Ecto neural progenitor cell (in vitro differentiated cells): ENCODE measurements around the gene SKIC8.

Experiments used
- DNase-seq: peaks from one replicate; pipeline ENCODE4 v3.0.0-alpha.2; 2018; ENCODE audit warnings: low spot score

SKIC8 gene

DNA sequence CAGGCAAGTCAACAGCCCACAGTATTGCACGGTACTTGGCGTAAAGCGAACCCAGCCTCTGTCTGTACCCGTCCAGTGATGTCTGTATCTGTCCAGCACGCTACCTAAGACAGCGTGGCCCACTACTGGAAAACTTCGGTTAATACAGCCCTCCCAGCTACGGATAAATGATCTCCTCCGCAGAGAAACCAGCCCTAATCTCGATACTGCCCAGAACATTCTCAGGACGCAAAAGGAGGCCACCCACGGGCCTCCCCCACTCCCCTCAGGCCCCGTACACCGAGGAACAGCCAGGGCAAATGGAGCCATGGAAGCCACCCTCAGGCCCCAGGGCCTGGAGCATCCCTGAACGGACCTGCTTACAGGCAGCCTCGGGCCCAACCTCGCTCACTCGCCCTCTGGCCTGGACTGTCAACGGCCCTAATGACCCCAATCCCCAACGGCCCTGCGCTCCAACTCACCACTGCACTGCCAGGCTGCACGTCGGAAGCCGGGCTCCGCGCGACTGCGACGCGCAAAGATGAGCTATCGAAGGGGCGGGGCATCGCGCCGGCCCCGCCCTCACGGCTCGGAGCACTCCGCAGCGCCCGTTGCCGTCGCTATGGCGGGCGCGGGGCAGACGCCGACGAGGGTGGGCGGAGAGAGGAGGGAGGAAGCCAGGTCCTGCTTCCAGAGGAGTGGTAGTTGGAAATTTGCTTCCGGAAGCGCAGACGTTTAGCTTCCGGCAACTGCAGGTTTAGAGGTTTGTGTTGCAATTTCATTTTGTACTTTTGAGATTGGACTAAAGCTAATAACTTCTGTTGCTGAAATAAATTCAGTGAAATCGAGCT lies at the start of gene SKIC8:
SKIC8 (minus strand) TSS at position 509 of the 830 bp plus-strand sequence. CDS start 3,923 bp downstream, outside the sequence.
- peak; percentile 94 for DNase-seq

DNA sequence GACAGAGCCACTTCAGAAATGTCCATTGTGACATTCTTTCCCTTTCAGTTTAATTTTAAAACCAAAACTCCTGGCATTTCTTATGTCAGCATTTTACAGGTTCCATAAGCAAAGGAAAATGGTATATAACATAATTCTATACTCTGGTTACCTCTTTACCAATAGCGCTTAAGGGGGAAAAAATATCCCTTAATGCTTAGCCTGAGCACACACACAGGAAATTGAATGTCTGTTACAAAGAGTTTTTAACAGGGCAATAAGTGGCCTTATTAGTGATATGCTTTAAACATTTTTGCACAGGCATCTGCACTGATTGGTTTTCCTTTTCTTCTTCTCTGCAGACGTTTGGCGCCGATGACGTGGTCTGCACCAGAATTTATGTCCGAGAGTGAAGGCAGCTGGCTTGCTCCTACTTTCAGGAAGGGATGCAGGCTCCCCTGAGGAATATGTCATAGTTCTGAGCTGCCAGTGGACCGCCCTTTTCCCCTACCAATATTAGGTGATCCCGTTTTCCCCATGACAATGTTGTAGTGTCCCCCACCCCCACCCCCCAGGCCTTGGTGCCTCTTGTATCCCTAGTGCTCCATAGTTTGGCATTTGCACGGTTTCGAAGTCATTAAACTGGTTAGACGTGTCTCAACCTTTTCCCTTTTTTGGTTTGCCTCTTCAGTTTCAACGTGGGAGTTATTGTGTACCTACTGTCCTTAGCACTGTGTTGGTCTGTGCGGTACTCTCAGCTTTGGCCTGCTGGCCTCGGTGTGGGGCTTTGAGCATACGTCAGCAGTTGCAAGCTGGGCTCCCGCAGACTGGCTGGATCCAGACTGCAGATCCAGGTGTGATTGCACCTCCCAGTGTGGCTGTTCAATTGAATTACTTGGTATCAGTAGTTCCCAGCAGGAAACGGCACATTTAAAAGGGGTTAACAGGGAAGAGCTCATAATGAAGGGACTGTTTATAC lies 48.5 kb upstream of the SKIC8 start:
- no peak for DNase-seq

DNA sequence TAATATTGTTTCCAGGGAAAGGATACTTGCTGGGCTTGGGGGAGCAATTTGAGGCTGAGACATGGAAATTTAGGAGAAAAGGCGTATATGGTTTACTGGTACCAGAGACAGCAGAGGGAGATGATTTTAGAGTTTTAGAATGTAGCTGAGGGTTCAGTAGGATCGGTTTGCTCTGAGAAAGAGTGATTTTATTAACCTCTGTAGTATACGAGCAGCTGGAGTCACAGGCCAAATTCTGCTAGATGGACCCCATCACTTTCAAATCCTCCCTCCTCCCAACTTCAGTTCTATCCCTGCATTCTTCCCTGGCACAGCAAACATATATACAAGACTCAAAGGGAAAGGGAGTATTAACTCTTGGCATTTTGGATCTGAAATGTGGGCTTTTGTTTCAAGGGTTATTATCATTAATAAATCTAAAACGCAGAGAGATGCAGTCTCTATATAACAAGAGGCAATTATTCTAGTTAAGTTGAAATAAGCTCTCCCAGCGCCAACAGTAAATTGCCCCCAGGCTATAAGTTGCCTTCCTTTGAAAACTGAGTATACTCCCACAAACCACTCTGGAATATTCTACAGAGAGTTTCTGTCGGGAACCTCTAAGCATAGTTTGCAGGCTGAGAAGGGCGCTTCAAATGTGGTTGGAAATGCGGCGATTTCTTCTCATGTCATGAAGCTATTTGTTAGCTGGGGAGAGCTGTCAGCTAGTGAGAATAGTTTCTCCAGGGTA lies 46.2 kb upstream of the SKIC8 start:
- DNase-seq = no peak

DNA sequence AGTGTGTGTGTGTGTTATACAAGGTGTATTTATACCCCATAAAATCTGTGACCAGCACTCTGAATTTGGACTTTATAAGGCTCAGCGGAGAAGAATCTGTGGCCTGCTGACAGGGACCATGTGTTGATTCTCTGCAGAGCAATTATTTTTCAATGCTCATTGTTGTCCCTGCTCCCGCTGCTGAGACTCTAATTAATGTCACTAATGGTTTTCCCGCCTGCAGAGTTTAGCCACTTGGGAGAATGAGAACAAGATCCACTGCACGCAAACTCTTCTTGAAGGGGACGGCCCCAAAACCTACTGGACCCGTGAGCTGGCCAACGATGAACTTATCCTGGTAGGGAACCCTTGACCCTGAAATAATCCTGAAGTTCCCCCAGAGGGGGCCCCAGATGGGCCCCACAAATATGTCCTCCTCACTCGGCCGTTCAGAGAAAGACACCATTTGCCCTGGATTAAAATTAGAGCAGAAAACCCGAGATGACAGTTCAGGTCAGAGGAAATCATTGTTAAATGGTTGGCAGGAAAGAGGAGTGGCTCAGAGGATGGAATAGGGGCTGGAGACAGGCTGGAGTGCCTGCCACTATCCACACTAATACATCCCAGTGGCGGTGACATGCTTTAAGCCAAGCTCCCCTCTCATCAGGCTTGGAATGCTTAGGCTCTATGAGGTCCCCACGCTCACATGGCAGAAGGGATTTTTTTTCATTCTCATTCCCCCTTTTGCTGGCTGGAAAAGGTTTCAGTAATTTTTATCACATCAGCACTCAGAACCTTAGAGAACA lies 44.1 kb upstream of the SKIC8 start:
- no peak for DNase-seq

DNA sequence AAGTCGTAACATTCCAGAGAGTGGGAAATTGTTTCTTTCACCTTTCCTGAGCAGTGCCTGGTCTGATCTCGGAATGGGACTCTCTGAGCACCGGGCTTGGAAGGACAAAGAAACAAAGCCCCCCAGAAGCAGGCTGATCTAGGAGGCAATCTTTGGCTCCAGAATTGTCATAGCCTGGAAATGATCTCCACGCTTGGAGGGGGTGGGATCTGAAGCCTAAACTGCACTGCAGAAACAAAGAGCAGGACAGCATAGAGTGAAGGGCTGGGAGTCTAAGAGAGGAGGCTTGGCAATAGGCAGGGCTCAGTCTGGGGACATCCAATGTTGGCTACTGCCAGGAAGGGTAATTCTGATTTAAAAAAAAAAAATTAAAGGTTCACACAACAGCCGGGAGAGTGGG lies 42.6 kb upstream of the SKIC8 start:
- no peak for DNase-seq

DNA sequence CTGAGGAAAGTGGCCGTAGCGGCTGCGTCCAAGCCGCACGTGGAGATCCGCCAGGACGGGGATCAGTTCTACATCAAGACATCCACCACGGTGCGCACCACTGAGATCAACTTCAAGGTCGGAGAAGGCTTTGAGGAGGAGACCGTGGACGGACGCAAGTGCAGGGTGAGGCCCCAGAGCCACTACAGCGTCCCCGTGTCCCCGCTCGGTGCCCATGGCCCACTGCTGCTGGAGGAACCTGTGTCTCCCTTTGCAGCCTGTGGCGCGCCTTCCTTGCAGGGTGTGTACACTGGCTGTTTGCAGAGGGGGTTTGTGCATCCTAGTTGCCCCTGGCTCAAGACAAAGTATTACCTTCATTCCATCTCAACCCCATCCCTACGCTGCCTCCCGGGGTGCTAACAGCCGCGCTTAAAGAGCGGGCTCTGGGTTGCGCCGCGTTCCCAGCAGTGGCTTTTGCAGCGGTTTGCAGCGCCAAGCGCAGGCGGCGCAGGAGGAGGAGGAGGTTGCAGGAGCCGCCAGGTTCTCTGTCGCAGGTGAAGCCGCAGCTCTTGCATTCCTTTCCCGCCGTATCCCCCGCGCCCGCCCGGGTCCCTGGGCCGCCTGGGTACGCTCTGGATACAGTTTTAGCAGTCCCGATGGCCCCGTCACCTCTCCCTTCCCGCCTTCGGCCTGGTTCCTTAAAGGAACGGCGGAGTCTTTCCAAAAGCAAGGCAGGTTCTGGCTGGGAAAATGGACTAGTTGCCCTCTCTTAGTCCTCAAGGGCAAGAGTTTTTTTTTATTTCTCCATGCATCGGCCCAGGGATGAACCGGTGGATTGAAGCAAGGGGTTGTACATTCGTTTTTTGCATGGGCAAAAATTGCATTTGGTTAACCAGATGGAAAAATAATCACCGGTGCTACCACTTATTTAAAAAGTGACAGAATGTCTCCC lies 41.9 kb upstream of the SKIC8 start:
- peak; percentile 66 for DNase-seq

DNA sequence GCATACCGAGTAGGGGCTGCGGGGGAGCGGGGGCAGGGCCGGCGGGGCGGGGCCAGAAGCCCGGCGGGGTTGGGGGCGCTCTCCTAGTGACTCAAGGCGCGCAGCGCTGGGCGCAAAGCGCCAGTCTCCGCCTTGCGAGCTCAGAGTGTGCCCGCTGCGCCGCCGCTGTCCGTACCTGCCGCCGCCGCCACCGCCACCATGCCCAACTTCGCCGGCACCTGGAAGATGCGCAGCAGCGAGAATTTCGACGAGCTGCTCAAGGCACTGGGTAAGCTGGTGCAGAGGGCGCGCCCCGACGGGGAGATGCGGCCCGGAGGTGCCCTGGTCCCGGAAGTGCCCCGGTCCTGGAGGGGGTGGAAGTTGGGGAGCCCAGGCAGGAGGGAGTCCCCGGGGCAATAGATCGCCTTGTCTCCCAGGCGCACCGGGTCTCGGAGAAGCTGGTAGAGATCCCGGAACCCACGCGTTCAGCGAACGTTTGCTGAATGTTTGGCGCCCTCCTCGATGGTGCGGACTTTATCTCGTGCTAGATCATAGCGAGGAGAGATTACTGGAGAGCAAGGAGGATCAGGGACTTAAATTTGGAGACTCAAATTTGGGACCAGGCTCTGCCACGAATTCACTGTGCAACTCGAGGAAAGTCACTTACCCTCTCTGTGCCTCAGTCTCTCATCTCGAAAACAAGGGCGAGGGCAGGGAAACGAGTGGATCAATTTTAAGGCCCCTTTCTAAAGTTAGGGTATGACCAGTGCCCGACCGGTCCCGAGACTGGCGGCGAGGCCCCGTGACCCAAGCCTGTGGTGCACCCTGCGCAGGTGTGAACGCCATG lies 41.0 kb upstream of the SKIC8 start, which contains the start of gene CRABP1:
CRABP1 (plus strand) TSS at position 123 of the 826 bp plus-strand sequence; CDS start at position 199, 76 bp downstream.
- peak; percentile 71 for DNase-seq

DNA sequence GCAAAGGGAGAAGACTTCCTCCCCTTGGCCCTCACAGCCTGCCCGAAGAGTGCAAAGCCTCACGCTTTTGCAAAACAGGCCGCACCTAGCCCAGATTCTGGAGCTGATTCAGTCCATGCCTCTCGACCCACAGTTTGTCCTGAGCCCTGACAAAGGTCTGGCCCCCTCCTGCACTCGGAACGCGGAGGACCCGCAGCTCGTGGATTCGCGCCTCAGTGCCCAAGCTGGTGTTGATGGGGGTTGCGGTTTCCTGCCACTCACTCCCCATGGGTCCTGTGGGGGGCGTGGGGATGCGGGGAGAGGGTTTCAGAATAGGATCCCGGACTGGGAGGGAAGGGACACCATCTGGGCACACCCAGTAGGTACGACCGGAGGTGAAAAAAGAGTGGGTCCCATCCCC lies 40.1 kb upstream of the SKIC8 start:
- no peak for DNase-seq

DNA sequence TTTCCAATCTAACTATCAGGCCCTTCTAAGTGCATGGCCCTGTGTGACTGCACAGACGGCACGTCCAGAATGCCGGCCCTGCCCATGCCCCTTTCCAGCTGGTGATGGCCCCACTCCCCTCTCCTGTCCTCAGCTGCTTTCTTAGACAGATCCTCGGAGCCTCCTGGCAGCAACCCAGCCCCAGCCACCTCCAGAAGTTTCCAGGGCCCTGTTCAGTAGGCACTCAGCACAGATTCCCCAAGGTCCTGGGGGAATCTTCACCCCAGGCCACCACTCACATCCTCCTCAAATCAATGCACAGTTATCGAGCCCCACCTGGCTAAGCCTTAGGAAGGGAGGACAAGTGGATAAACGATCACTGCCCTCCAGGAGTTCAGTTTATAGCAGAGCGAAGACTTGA lies 39.4 kb upstream of the SKIC8 start:
- no peak for DNase-seq

DNA sequence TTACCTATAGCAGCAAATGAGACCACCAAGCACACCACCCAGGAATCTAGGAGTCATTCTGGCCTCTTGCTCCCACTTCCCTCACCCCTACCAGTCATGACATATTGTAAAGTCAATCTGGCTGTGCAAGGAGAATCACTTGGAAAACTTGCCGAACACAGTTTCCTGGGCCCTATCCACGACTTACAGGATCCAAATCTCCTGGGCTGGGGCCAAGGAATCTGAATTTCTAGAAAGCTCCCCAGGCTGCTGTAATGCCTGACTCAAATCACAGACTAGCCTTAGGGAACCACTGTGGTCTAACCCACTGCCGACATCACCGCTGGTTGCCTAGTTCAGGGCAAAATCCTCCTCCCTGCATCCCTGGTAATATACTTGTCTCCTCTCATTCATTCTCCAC lies 36.6 kb upstream of the SKIC8 start:
- no peak for DNase-seq

DNA sequence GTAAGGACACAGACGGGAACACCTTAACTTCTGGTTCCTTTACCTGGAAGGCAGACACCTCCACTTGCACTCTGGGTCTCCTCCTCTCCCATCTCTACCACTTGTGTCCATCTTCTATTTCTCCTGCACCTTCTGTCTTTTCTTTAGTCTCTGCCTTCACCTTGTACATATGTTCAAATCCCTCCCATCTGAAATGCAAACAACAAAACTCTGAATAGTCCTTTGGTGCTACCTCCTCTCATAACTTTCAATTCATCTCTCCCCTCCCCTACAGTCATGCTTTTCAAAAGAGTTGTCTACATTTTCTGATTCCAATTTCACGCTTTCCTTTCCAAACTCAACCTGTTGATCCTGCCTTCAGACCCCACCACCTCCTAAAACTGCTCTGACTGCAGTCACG lies 35.4 kb upstream of the SKIC8 start:
- DNase-seq = no peak

DNA sequence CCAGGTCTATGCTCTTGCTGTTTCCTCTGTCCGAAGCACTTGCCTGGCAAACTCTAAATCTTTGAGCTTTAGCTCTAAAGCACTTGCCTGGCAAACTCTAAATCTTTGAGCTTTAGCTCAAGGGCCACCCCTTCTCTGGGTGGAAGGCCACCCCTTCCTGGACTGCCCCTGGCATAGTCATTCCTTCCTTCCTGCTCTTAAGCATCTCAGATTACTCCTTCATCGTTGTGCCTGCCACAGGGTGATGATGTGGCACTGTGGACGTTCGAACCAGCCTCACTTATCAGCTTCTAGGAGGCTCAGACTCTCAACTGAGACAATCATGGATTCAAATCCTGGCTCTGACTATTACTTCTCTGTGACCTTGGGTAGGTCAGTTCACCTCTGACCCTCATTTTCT lies 30.2 kb upstream of the SKIC8 start:
- no peak for DNase-seq

DNA sequence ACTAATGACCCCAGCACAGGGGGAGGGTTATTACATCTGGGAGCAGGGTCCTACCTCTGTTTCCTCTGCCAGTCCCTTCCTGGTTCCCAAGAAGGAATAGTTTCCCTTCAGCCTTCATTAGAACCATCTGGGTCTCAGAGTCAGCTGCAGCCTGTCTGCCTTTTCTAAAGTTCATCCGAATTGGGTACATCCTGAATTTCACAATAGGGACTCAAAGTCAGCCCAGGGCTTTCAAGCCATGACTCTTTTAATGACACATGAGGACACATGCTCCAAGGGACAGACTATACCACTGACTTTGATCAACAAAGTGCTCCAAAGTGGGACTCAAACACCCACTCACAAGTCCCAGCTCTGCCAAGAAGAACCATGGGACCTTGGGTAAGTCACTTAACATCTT lies 28.1 kb upstream of the SKIC8 start:
- no peak for DNase-seq

DNA sequence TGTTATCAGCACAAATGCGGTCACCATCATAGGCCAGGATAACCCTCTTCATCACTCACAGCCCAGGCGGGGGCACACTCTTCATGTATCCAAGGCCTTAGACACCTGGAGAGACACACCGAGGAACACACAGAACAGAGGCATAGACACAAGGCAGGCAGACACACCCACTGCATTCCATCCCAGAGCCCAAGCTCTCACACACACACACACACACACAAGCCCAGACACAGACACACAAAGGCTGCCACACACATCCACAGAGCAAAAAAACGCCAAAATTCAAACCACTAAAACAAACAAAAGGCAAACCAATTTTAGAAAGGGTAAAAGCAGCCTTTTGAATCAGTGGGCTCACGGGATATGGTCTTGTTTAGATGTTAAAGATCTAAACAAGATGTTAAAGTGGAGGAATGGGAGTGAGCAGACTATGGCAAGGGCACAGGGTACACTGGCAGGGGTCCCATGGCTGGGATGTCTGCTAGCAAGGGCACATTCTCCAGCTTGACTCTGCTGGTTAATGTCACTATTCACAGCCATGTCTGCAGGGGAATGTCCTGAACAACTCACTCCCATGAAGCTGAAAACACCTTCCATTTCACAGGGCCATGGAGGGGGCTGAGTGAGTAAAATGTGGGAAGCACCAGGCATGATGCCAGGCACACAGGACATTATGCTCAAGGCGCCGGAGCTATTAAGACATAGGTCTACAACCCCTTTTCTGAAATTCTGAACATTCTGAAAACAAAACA lies 25.9 kb upstream of the SKIC8 start:
- peak; percentile 60 for DNase-seq

DNA sequence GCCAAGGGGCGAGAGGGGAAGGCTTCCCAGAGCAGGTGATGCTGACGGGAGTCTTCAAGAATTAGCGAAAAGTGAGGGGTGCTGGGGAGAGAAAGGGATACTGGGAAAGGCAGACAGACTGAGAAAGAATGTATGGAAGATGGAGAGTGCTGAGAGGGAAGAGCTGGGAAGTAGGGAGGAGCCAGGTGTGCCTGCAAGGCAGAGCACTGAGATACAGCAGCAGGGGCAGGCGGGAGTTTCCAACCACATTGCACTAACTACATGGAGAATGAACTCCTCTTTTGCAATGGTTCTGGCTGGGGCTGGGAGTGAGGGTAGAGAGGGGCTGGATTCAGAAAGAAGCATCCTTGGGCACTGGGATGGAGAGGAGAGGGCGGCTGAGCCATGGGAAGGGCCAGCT lies 24.7 kb upstream of the SKIC8 start:
- DNase-seq = no peak

DNA sequence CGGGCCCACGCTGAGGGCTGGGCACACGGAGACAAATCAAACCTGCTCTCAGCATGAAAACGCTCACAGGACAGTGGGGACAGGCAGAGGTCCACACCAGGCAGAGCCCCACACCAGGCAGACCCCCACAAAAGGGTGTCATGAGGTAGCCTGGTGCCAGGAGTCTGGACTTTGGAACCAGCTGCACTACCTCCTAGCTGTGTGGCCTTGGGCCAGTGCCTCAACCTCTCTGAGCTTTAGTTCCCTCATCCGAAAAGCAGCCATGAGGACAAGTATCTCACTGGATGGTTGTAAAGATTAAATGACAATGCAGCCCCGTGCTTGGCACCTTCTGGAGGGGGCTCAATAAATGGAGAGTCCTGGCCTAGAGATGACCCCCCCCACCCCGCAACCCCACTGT lies 24.3 kb upstream of the SKIC8 start:
- no peak for DNase-seq

DNA sequence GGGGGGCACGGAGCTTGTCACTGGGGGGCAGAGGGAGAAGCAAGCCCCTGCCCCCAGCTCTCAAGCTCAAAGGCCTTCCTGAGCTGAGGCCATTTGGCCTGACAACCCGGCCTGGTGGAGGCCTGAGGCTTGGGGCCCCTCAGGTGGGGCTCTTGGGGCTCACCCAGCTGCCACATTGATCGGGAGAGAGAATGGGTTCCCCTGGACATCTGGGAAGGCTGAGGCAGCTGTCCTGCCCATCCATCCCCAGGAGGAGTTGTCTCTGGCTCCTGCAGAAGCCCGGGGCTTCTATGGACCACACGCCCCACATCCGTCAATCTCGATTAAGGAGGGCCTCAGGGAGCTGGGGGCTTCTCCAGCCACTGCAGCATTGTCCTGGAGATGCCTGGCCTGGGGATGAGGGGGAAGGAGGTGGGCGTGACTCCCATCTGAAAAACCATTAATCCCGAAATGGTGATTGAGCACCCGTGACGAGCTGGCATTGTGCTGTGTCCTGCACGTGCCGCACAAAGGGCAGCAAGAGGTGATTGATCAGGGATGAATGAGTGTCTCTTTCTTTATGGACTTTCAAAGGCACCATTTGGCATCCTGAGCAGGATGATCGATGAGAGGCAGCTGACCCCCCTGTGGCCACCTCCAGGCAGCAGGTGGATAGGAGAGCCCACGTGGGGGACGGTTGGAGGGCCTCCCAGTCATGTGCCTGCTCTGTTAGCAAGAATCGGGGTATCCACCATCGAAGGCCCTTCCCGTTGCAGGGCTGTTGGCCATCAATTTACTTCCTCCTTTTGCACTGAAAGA lies 23.5 kb upstream of the SKIC8 start:
- DNase-seq = peak; percentile 76

DNA sequence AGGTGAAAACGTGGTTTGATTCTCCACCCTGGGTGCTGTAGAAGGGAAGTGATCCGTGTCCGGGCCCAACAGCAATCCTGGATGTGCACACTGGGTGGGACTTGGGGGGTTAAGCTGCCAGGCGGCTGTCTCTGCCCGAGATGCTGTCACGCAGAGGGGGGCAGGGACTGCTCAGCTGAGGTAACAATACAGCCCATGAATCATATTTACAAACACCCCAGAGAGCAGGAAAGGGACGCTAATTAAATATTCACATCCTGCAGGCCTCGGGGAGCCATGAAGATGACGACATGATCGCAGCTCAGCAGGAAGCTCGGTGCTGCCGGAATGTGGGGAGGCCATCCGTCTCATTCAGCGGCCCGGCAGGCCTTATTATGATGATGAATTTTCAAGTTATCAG lies 22.8 kb upstream of the SKIC8 start:
- DNase-seq = no peak
